ENCODE data around the gene PTPN22.

The PTPN22 gene

DNA sequence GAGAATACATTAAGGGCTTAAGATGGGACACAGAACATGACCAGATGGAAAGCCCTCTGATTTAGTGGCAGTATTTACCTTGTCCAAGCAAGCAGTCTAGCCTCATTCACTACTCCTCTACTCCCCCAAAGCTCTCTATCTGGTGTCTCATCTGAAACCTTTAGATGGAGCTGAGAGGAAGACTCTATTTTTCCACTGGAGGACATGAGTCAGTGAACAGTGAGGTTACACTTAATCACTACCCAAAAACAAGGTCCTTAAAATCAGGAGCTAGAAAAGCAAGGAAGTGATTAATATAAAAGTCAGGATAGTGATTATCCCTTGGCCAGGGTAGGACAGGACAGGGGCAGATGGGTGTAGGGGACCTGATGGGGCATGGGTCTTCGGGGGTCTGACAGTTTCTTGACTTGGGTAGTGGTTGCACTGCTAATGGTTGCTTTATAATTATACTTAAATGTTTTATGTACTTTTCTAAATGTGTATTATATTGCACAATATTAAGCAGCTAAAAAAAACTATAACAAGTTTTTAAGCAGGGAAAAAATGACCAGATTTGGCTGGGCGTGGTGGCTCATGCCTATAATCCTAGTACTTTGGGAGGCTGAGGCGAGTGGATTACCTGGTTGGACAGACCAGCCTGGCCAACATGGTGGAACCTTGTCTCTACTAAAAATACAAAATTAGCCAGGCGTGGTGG is 3.0 kb downstream of the PTPN22 start:
- no peak overlapping the region for H3K27ac ChIP-seq (ENCODE audit: low read depth, low read length)

GRCh38 chr1:113861641-113862040 is 9.9 kb downstream of the PTPN22 start:
- Histone ChIP-seq H3K27me3 (ENCODE audit: control insufficient read depth in 1 of 2, insufficient read depth in 2 of 2, low read length in 2 of 2) (no peaks in the 10 kb centered on the region), H3K27ac (ENCODE audit: low read depth, low read length) (no peak overlapping the region), H3K36me3 (ENCODE audit: control insufficient read depth in 1 of 2, insufficient read depth in 2 of 2, low read length in 2 of 2) (peaks cover 0 to 6% of the 10 kb centered on the region in 2 donors), H3K4me1 (ENCODE audit: control insufficient read depth in 1 of 2, insufficient read depth in 2 of 2, low read length in 2 of 2) (peaks cover 8 to 13% of the 10 kb centered on the region in 2 donors), H3K9ac (ENCODE audit: low read depth in 1 of 2, low read length in 2 of 2) (no peak overlapping the region), H3K9me3 (ENCODE audit: control insufficient read depth in 1 of 2, low read length in 2 of 2) (no peaks in the 10 kb centered on the region), H3K4me3 (ENCODE audit: low read depth in 1 of 2, low read length in 2 of 2) (no peak overlapping the region)

More for the DNA sequence above, 3.0 kb downstream of the PTPN22 start:
- Histone ChIP-seq H3K4me1 (ENCODE audit: control insufficient read depth in 1 of 2, insufficient read depth in 2 of 2, low read length in 2 of 2) (peaks cover 0 to 7% of the 10 kb centered on the region in 2 donors), H3K36me3 (ENCODE audit: control insufficient read depth in 1 of 2, insufficient read depth in 2 of 2, low read length in 2 of 2) (no peaks in the 10 kb centered on the region), H3K9me3 (ENCODE audit: control insufficient read depth in 1 of 2, low read length in 2 of 2) (no peaks in the 10 kb centered on the region), H3K9ac (ENCODE audit: low read depth in 1 of 2, low read length in 2 of 2) (no peak overlapping the region), H3K27me3 (ENCODE audit: control insufficient read depth in 1 of 2, insufficient read depth in 2 of 2, low read length in 2 of 2) (no peaks in the 10 kb centered on the region), H3K4me3 (ENCODE audit: low read depth in 1 of 2, low read length in 2 of 2) (no peak overlapping the region)

DNA sequence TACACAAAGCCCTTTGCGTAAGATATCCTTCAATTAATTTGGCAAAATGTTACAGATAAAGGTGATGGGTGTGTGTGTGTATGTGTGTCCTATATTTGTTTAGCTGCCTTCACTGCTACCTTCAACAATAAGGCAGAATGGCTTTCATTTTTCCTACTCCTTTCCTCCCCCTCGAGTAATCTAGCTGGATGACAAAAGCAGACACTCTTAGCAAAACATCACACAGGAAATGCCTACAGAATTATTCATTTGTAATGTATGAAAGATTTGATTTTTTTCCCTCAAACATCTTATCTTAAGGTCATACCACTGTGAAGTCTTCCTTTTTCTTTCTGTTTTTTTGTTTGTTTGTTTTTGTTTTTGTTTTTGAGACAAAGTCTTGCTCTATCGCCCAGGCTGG is 10.6 kb downstream of the PTPN22 start:
- H3K27ac ChIP-seq (ENCODE audit: low read depth, low read length), result no peak overlapping the region
- H3K4me1 ChIP-seq (ENCODE audit: control insufficient read depth in 1 of 2, insufficient read depth in 2 of 2, low read length in 2 of 2), result peaks cover 8 to 13% of the 10 kb centered on the region in 2 donors
- H3K4me3 ChIP-seq (ENCODE audit: low read depth in 1 of 2, low read length in 2 of 2), result no peak overlapping the region
- H3K27me3 ChIP-seq (ENCODE audit: control insufficient read depth in 1 of 2, insufficient read depth in 2 of 2, low read length in 2 of 2), result no peaks in the 10 kb centered on the region
- peaks cover 0 to 6% of the 10 kb centered on the region in 2 donors for H3K36me3 ChIP-seq (ENCODE audit: control insufficient read depth in 1 of 2, insufficient read depth in 2 of 2, low read length in 2 of 2)
- H3K9ac ChIP-seq (ENCODE audit: low read depth in 1 of 2, low read length in 2 of 2), result no peak overlapping the region
- no peaks in the 10 kb centered on the region for H3K9me3 ChIP-seq (ENCODE audit: control insufficient read depth in 1 of 2, low read length in 2 of 2)

GRCh38 chr1:113859478-113860175 is 11.9 kb downstream of the PTPN22 start:
- Histone ChIP-seq H3K9me3 (ENCODE audit: control insufficient read depth in 1 of 2, low read length in 2 of 2) (no peaks in the 10 kb centered on the region), H3K4me1 (ENCODE audit: control insufficient read depth in 1 of 2, insufficient read depth in 2 of 2, low read length in 2 of 2) (peaks cover 8 to 13% of the 10 kb centered on the region in 2 donors), H3K27me3 (ENCODE audit: control insufficient read depth in 1 of 2, insufficient read depth in 2 of 2, low read length in 2 of 2) (no peaks in the 10 kb centered on the region), H3K4me3 (ENCODE audit: low read depth in 1 of 2, low read length in 2 of 2) (no peak overlapping the region), H3K27ac (ENCODE audit: low read depth, low read length) (no peak overlapping the region), H3K9ac (ENCODE audit: low read depth in 1 of 2, low read length in 2 of 2) (no peak overlapping the region), H3K36me3 (ENCODE audit: control insufficient read depth in 1 of 2, insufficient read depth in 2 of 2, low read length in 2 of 2) (peaks cover 0 to 10% of the 10 kb centered on the region in 2 donors)

- H3K4me3 ChIP-seq (ENCODE audit: low read depth in 1 of 2, low read length in 2 of 2), result no peak overlapping the region
- H3K27ac ChIP-seq (ENCODE audit: low read depth, low read length), result no peak overlapping the region
- no peaks in the 10 kb centered on the region for H3K9me3 ChIP-seq (ENCODE audit: control insufficient read depth in 1 of 2, low read length in 2 of 2)
- no peak overlapping the region for H3K9ac ChIP-seq (ENCODE audit: low read depth in 1 of 2, low read length in 2 of 2)
- no peaks in the 10 kb centered on the region for H3K27me3 ChIP-seq (ENCODE audit: control insufficient read depth in 1 of 2, insufficient read depth in 2 of 2, low read length in 2 of 2)
- peaks cover 0 to 13% of the 10 kb centered on the region in 2 donors for H3K36me3 ChIP-seq (ENCODE audit: control insufficient read depth in 1 of 2, insufficient read depth in 2 of 2, low read length in 2 of 2)
- H3K4me1 ChIP-seq (ENCODE audit: control insufficient read depth in 1 of 2, insufficient read depth in 2 of 2, low read length in 2 of 2), result peaks cover 8 to 13% of the 10 kb centered on the region in 2 donors
Measured at GRCh38 chr1:113858982-113859381, 12.5 kb downstream of the PTPN22 start.

- no peak overlapping the region for H3K27ac ChIP-seq (ENCODE audit: low read depth, low read length)
- no peak overlapping the region for H3K9ac ChIP-seq (ENCODE audit: low read depth in 1 of 2, low read length in 2 of 2)
- peaks cover 0 to 13% of the 10 kb centered on the region in 2 donors for H3K36me3 ChIP-seq (ENCODE audit: control insufficient read depth in 1 of 2, insufficient read depth in 2 of 2, low read length in 2 of 2)
- peaks cover 8 to 13% of the 10 kb centered on the region in 2 donors for H3K4me1 ChIP-seq (ENCODE audit: control insufficient read depth in 1 of 2, insufficient read depth in 2 of 2, low read length in 2 of 2)
- H3K9me3 ChIP-seq (ENCODE audit: control insufficient read depth in 1 of 2, low read length in 2 of 2), result no peaks in the 10 kb centered on the region
- no peaks in the 10 kb centered on the region for H3K27me3 ChIP-seq (ENCODE audit: control insufficient read depth in 1 of 2, insufficient read depth in 2 of 2, low read length in 2 of 2)
- no peak overlapping the region for H3K4me3 ChIP-seq (ENCODE audit: low read depth in 1 of 2, low read length in 2 of 2)
Measured at GRCh38 chr1:113858418-113858817, 13.1 kb downstream of the PTPN22 start.

- H3K27ac ChIP-seq (ENCODE audit: low read depth, low read length), result no peak overlapping the region
- no peak overlapping the region for H3K9ac ChIP-seq (ENCODE audit: low read depth in 1 of 2, low read length in 2 of 2)
- H3K4me1 ChIP-seq (ENCODE audit: control insufficient read depth in 1 of 2, insufficient read depth in 2 of 2, low read length in 2 of 2), result peaks cover 8 to 13% of the 10 kb centered on the region in 2 donors
- H3K4me3 ChIP-seq (ENCODE audit: low read depth in 1 of 2, low read length in 2 of 2), result no peak overlapping the region
- H3K9me3 ChIP-seq (ENCODE audit: control insufficient read depth in 1 of 2, low read length in 2 of 2), result no peaks in the 10 kb centered on the region
- no peaks in the 10 kb centered on the region for H3K27me3 ChIP-seq (ENCODE audit: control insufficient read depth in 1 of 2, insufficient read depth in 2 of 2, low read length in 2 of 2)
- H3K36me3 ChIP-seq (ENCODE audit: control insufficient read depth in 1 of 2, insufficient read depth in 2 of 2, low read length in 2 of 2), result peaks cover 0 to 12% of the 10 kb centered on the region in 2 donors
Measured at GRCh38 chr1:113857776-113858175, 13.7 kb downstream of the PTPN22 start.

GRCh38 chr1:113856401-113856790 is 15.1 kb downstream of the PTPN22 start:
- H3K36me3 ChIP-seq (ENCODE audit: control insufficient read depth in 1 of 2, insufficient read depth in 2 of 2, low read length in 2 of 2), result peaks cover 0 to 8% of the 10 kb centered on the region in 2 donors
- H3K9me3 ChIP-seq (ENCODE audit: control insufficient read depth in 1 of 2, low read length in 2 of 2), result no peaks in the 10 kb centered on the region
- no peak overlapping the region for H3K9ac ChIP-seq (ENCODE audit: low read depth in 1 of 2, low read length in 2 of 2)
- H3K27ac ChIP-seq (ENCODE audit: low read depth, low read length), result no peak overlapping the region
- H3K4me3 ChIP-seq (ENCODE audit: low read depth in 1 of 2, low read length in 2 of 2), result no peak overlapping the region
- peaks cover 8 to 13% of the 10 kb centered on the region in 2 donors for H3K4me1 ChIP-seq (ENCODE audit: control insufficient read depth in 1 of 2, insufficient read depth in 2 of 2, low read length in 2 of 2)
- H3K27me3 ChIP-seq (ENCODE audit: control insufficient read depth in 1 of 2, insufficient read depth in 2 of 2, low read length in 2 of 2), result no peaks in the 10 kb centered on the region

DNA sequence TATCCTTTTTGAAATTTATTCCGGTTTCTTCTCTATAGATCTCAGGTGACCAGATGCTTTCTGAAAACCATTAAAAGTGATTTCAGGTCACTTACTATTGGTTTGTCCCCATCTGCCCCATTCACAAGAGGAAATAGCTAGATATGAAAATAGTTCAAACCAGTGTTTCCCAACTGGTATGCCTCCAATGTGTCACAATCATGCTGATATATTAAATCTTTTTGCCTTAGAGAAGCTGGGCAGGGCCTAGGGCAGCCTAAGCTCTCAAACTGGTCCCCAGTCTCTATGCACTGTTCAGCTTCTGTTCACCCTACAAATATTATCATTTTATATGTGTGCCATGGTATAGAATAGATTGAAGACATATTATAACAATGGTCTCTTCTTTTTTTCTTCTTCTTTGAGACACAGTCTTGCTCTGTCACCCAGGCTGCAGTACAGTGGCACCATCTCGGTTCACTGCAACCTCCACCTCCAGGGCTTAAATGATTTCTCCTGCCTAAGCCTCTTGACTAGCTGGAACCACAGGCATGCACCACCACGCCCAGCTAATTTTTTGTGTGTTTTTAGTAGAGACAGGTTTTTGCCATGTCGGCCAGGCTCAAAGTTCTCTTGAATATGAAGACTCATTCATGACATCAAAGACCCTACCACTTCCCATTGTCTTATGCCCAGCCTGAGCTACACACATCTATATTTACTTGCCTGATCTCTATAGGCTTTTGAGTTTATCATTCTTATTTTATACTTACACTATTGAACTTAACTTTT is 15.7 kb downstream of the PTPN22 start:
- H3K4me3 ChIP-seq (ENCODE audit: low read depth in 1 of 2, low read length in 2 of 2), result no peak overlapping the region
- H3K9me3 ChIP-seq (ENCODE audit: control insufficient read depth in 1 of 2, low read length in 2 of 2), result no peaks in the 10 kb centered on the region
- no peak overlapping the region for H3K9ac ChIP-seq (ENCODE audit: low read depth in 1 of 2, low read length in 2 of 2)
- peaks cover 0 to 8% of the 10 kb centered on the region in 2 donors for H3K36me3 ChIP-seq (ENCODE audit: control insufficient read depth in 1 of 2, insufficient read depth in 2 of 2, low read length in 2 of 2)
- peaks cover 8 to 12% of the 10 kb centered on the region in 2 donors for H3K4me1 ChIP-seq (ENCODE audit: control insufficient read depth in 1 of 2, insufficient read depth in 2 of 2, low read length in 2 of 2)
- H3K27me3 ChIP-seq (ENCODE audit: control insufficient read depth in 1 of 2, insufficient read depth in 2 of 2, low read length in 2 of 2), result no peaks in the 10 kb centered on the region
- H3K27ac ChIP-seq (ENCODE audit: low read depth, low read length), result no peak overlapping the region

DNA sequence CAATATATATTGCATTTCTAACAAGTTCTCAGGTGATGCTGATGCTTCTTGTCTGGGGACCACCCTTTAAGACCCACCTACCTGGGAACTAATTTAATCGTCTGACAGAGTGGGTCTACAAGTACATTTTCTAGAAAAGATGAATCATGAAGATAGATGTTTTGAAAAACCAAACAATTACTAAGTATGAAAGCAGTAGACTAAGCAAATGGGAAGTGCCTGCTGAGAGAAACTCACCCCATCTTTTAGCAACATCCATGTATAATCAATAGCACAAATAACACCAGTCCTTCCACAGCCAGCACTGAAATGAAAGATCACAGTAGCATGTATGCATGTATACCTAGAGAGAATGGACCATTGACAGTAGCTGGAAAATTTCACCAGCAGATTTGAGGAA is 17.3 kb downstream of the PTPN22 start:
- peaks cover 0 to 8% of the 10 kb centered on the region in 2 donors for H3K36me3 ChIP-seq (ENCODE audit: control insufficient read depth in 1 of 2, insufficient read depth in 2 of 2, low read length in 2 of 2)
- no peak overlapping the region for H3K9ac ChIP-seq (ENCODE audit: low read depth in 1 of 2, low read length in 2 of 2)
- no peaks in the 10 kb centered on the region for H3K9me3 ChIP-seq (ENCODE audit: control insufficient read depth in 1 of 2, low read length in 2 of 2)
- no peaks in the 10 kb centered on the region for H3K4me1 ChIP-seq (ENCODE audit: control insufficient read depth in 1 of 2, insufficient read depth in 2 of 2, low read length in 2 of 2)
- H3K27me3 ChIP-seq (ENCODE audit: control insufficient read depth in 1 of 2, insufficient read depth in 2 of 2, low read length in 2 of 2), result no peaks in the 10 kb centered on the region
- no peak overlapping the region for H3K4me3 ChIP-seq (ENCODE audit: low read depth in 1 of 2, low read length in 2 of 2)
- no peak overlapping the region for H3K27ac ChIP-seq (ENCODE audit: low read depth, low read length)

Measured in duodenal mucosa (tissue), 2 donors.